AG10803 (cell line): ENCODE measurements around the gene MAN1A1.

Experiments used
- DNase-seq: peaks from one replicate; pipeline ENCODE4 v3.0.0; 2010; ENCODE audit warnings: low read depth
- H3K4me3 ChIP-seq: 2 replicates; pipeline ENCODE4 v1.5.1; 2011; ENCODE audit warnings: mild to moderate bottlenecking, low read length, control low read depth
- TF ChIP-seq, protein P1 (sequence below): conservative IDR thresholded peaks from 2 replicates; pipeline ENCODE4 v1.5.1; 2011; ENCODE audit warnings: mild to moderate bottlenecking, low read length, control low read depth, inconsistent platforms

Gene MAN1A1

GRCh38 chr6:119250036-119250435 is 99.5 kb downstream of the MAN1A1 start:
- TF ChIP-seq, protein P1, sequence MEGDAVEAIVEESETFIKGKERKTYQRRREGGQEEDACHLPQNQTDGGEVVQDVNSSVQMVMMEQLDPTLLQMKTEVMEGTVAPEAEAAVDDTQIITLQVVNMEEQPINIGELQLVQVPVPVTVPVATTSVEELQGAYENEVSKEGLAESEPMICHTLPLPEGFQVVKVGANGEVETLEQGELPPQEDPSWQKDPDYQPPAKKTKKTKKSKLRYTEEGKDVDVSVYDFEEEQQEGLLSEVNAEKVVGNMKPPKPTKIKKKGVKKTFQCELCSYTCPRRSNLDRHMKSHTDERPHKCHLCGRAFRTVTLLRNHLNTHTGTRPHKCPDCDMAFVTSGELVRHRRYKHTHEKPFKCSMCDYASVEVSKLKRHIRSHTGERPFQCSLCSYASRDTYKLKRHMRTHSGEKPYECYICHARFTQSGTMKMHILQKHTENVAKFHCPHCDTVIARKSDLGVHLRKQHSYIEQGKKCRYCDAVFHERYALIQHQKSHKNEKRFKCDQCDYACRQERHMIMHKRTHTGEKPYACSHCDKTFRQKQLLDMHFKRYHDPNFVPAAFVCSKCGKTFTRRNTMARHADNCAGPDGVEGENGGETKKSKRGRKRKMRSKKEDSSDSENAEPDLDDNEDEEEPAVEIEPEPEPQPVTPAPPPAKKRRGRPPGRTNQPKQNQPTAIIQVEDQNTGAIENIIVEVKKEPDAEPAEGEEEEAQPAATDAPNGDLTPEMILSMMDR: no peak
- no peak for DNase-seq
- no peak overlapping the region for H3K4me3 ChIP-seq

DNA sequence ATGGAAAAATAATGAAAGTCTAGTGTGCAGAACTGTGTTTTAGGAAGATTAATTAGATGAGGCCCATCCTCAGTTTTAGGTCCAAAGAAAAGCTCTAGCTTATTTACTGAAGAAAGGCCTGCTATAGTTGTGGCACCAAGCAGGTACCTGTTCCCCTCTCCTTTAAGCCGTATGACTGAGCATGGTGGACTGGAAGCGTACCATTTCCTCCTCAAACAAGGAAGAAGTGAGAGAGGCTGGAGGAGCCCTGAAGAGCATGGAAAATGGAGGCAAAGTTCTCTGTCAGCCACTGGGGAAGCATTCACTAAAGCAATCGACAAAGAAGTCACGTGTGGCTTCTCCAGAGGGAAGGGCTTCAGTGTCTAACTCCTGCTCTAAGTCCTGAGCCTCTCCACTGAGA is 100.2 kb downstream of the MAN1A1 start:
- no peak overlapping the region for H3K4me3 ChIP-seq
- DNase-seq: no peak
- TF ChIP-seq, protein P1: no peak

DNA sequence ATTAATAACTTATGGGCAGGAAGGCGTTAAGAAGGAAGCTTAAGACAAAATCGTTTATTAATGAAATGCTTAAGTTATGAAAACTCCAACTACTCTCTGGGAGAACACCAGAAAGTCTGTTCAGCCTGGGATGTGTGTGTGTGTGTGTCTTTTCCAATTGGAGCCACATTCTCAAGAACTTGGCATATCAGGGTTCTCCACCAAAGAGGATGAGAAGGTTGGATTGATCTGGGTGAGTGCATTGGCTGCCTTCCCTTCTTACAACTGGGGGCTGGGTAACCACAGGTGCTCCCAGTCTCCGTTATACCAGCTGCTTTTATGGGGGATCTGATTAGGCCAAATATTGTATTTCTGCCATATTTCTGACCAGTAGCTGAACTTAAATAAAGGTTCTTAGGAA is 102.1 kb downstream of the MAN1A1 start:
- no peak overlapping the region for H3K4me3 ChIP-seq
- TF ChIP-seq, protein P1: no peak
- DNase-seq: no peak

GRCh38 chr6:119243657-119244056 is 105.9 kb downstream of the MAN1A1 start:
- no peak for DNase-seq
- no peak overlapping the region for H3K4me3 ChIP-seq
- TF ChIP-seq, protein P1: no peak

- H3K4me3 ChIP-seq: no peak overlapping the region
- TF ChIP-seq, protein P1: no peak
- DNase-seq: no peak
Observed at GRCh38 chr6:119243037-119243436, 106.5 kb downstream of the MAN1A1 start.

DNA sequence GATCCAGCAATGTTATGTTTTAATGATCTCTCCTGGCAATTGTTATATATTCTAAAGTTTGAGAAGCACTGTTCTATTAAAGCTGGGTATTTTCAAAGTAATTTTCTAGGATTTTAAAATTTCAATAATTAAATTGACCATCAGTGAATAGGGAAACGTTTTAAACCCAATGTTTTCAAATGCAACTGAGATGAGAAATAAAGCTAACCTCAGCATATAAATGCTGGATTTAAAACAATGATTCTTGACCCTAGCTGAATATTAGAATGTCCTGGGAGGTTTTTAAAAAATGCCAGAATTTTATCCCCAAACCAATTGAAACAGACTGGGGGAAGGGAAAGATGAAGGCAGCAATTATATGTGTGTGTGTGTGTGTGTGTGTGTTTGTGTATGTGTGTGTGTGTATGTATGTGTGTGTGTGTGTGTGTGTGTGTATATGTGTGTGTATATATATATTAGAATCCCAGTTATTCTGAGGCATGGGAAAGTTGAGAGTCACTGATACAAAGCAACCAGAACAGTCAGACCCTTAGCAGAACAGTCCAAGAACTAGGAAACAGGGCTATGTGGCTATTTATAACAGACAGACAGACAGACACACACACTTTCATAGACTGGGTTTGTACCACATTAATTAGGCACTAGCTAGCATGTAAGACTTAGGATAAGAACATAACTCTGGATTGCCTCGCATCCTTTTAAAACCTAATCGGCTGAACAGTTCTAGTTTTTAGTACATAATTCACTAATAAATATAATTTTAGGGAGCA is 107.8 kb downstream of the MAN1A1 start:
- H3K4me3 ChIP-seq: no peak overlapping the region
- DNase-seq: no peak
- TF ChIP-seq, protein P1: no peak

GRCh38 chr6:119241111-119241465 is 108.5 kb downstream of the MAN1A1 start:
- peak; percentile 31 for DNase-seq
- H3K4me3 ChIP-seq: no peak overlapping the region
- TF ChIP-seq, protein P1: no peak
